GM21447 (cell line): ENCODE measurements around the gene RAB3C.
"Not testable (repeated sequence)": the region's sequence is repeated elsewhere in the genome, so short reads cannot be mapped to it uniquely, and the experiment has no call there.

ENCODE experiments used
- ATAC-seq: cut with Tn5 transposase; IDR thresholded peaks from one replicate; pipeline ENCODE4 v1.9.1; 2021; ENCODE audit not compliant: unreplicated experiment

Gene RAB3C

GRCh38 chr5:58602889-58603288, 20.0 kb downstream of the RAB3C start:
- ATAC-seq, result not testable (repeated sequence)

GRCh38 chr5:58606064-58606463, 23.2 kb downstream of the RAB3C start:
- ATAC-seq, result no peak

DNA sequence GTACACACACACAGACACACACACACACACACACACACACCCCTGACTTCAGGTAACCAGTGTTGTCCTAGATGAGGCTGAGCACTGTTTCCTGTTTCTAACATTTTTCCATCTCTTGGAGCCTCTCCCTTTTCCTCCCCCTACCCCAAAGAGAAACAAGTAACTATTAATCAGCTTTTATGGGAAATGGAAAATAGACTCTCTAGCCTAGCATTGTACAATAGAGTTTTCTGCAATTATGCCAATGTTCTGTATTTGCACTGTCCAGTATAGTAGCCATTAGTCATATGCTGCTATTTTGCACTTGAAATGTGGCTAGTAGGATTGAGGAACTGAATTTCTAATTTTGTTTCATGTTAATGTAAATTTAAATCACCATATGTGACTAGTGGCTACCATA, 33.1 kb downstream of the RAB3C start:
- no peak for ATAC-seq

DNA sequence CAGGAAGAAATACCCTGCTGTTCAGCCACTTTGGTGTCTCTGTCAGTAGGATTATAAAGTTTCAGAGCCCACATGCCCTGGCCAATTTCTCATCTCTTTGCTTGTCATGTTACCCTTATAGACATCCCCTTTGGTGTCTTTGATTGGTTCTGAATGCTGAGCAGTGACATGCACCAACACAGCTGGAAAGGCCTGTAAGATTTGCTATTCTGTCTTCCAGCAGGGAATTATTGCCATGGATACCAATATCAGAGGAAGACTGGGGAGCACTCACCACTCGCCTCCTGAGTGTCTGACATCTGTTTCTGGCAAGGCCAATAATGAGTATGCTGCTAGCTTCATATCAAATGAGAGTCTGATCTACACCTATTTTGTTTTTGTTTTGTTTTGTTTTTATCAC, 34.4 kb downstream of the RAB3C start:
- no peak for ATAC-seq

GRCh38 chr5:58620336-58620735, 37.5 kb downstream of the RAB3C start:
- ATAC-seq, result no peak

- no peak for ATAC-seq
These were observed 40.3 kb downstream of the RAB3C start for GRCh38 chr5:58622936-58623871.

DNA sequence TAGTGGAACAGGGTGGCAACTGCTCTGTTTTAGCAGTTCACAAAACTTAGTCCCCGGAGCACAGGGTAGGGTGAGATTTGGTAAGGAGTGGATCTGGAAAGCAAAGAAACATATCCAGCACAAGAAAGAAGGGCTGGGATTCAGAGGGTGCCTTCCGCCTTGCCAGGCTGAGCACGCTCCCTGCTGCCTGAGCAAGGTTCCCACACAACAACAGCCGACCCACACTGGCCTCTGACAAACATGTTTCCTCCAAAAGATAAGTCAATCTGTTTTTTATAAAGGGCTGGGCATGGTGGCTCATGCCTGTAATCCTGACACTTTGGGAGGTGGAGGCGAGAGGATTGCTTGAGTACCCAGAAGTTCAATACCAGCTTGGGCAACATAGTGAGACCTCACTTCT, 45.8 kb downstream of the RAB3C start:
- ATAC-seq, result no peak

DNA sequence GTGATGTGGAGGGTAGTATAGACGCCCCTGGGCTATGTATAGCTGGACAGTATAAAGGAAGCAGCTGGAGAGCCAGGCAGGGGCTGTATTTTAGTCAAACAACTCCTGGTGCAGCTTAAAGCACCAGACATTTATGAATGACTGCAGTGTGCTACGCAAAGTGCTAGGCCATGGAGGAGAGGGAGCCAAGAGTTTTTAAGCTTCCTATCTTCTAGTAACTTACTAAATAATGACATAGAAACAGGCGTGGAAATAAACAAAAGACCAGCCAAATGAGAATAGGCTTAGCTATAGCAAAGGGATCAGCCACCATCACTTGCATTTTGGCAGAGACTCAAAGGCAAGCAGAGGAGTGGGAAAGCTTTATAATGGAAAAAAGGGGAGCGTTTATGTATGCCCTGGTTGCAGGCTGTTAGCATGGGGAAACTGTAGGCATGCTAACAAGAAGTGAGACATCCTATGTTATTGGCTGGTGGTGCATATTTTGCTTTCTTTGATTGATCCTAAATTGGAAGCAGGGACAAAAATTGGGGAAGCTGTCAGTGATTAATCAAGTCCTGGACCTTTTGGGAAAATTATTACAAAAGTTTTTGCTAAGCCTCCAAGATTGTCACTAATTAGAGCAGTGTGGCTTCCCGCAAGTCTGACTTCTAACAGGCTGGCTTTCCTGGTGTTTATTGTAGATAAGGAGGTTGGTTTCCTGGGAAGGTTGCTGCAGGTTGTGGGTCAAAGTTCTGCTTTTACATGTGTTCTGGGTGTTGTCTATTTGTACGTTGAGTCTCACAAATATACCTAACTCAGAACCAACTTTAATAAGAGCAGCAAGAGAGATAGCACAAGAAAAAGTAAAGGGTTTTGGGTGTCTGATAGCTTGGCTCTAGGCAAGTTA, 46.6 kb downstream of the RAB3C start:
- ATAC-seq, result no peak

DNA sequence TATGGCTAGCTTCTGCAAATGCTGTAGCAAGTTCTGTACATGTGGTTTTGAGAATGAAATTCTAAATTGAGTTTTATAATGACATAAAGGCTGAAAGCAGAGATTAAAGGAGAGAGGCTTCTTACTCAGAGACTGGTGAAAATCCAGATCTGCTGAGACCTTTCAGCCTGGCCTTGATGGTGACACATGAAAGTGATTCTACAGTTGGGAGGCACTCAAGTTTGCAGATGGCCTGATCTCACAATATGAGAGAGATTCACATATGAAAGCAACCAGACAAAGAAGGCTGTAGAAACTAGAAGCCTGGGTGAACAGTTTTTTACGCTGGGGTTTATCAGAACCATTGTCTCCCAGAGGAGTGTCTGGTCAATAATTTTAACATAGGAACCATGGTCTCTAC, 49.0 kb downstream of the RAB3C start:
- ATAC-seq, result no peak

DNA sequence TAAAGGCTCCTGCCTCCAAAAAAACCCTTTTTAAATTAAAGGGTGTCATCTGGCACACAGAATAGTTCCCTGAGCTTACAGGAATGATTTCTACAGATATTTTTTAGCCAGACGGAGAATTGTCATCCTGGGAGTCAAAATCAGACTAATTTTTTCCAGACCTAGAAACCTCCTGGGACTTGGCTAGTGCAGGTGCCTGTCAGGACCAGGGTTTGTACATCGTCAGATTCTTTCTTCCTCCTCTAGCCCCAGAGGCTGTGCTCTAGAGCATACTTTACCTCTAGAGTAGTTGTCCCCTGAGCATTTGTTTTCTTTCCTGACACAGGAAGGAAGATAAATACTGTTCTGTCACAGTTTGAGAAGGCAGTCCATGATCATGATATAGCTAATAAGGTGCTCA, 52.5 kb downstream of the RAB3C start:
- no peak for ATAC-seq

GRCh38 chr5:58640011-58640410, 57.1 kb downstream of the RAB3C start:
- ATAC-seq, result no peak

- no peak for ATAC-seq
These were observed 58.7 kb downstream of the RAB3C start for GRCh38 chr5:58641533-58641932.

DNA sequence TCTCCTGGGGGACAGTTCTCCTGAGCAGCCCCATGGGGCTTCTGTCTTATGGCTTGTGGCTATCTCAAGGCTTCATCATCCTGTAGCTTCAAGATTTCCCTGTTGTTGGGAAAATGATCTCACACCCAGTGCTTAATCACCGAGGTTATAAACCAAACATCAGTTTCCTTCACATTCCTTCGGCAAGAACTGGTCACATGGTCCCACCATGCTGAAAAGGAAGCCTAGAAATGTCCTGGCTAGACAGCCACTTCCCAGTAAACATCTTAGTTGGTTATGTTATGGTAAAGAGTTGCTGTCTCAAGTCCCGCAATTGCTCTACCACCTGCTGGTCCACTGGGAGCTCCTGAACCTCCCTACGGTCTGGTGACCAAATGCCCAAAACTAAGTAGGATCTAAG, 66.0 kb downstream of the RAB3C start:
- ATAC-seq, result no peak

DNA sequence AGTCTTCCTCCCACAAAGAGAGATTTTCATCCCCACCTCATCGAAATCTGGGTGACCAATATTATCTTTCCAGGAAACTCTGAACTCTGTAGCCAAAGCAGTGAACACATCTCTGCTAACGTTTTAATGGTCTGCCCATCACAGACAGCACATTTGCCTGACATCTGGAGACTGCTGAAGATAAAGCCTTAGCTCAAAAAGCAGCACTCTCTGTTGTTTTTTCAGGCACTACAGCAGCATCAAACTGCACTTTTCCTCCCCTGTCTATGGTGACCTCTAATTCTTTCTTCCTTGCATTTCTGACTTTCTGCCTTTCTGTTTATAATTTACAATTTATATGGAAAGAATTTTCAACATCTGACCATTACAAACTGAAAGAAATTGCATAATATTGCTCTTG, 66.8 kb downstream of the RAB3C start:
- ATAC-seq, result no peak

DNA sequence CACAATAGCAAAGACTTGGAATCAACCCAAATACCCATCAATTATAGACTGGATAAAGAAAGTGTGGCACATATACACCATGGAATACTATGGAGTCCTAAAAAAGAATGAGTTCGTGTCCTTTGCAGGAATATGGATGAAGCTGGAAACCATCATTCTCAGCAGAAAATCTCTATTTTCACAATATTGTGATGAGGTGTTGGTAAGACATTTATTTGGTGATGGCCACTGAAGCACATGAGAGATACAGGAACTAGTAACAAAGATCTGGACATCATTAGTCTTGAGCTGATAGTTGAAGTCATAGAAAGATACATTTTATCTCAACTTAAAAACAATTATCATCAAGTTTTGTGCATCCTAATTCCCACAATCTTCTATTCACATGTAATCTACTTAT, 70.6 kb downstream of the RAB3C start:
- no peak for ATAC-seq

DNA sequence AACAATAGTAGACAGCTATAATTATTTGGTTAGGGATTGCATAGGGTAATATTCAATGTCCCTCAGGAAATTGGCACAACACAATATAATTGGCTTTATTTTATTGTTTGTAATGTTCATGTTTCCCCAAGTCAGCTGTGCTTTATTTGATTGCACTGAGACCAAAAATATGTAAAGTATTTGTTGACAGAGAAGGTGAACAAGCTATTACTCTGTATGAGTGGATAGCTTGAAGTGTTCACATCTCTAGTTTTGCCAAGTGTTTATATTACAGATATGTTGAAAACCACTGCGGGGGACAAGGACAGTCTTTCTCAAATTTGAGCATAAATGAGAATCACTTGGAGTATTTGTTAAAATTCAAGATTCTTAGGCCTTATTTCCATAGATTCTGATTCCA, 83.3 kb downstream of the RAB3C start:
- ATAC-seq, result no peak

DNA sequence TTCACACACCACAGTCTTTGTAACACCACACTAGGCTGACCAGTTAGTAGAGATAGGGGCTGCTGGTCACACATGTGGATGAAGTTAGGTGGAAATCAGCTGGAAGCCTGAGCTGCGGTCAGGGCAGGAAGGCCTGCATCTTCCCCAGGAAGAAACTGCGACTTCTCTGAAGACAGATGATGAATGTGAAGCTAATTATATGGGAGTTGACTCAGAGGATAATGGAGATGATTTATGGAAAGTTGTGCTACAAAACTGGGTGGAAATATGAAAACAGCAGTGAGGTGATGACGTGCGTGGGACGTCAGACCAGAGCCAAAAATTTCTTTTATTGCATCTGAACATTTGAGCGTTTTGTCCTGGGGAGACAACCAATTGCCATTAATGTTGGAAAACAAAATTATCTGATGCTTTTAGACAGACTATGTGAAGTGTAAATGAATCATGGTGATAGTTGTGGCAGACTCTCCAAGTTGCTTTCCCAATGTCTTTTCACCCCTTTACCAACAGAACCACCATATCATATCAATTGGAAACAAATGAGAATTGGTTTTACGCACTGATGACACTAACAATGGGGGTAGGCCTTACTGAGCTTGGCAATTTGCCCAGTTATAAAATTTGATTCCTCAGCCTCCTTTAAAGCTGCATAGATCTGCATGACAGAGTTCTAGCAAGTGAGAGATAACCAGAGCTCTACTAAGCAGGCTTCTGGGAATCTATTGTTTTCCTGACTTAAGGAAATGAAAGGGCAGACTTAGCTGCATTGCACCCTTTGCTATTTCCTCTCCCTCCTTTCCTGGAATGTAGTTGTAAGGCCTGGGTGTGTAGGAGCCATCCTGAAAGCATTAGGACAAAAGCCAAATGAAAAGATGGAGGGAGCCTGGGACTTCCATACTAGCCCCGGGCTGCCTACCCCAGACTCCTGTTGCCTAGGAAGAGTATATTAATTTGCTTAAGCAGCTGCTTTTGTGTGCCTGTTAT, 84.0 kb downstream of the RAB3C start:
- ATAC-seq, result no peak

DNA sequence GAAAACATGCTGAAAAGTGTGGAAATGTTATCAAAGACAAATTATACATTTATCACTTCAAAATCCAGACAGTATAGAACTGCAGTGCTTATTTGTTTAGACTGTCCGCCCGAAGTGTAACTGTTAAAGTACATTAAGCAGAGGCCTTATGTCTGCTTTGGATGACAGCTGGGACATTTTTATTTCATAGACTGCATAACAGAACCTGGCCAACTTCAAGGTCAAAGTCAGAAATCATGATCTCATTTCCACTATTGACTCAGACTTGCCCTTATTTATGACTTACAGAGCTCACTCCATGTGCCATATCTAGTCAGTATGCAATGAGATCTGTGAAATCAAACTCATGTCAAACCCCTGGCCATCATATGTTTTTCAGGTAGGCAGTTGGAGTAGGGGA, 87.7 kb downstream of the RAB3C start:
- ATAC-seq, result no peak

GRCh38 chr5:58671155-58671554, 88.3 kb downstream of the RAB3C start:
- ATAC-seq, result no peak

- ATAC-seq, result no peak
These were observed 89.6 kb downstream of the RAB3C start for GRCh38 chr5:58672521-58672920.

DNA sequence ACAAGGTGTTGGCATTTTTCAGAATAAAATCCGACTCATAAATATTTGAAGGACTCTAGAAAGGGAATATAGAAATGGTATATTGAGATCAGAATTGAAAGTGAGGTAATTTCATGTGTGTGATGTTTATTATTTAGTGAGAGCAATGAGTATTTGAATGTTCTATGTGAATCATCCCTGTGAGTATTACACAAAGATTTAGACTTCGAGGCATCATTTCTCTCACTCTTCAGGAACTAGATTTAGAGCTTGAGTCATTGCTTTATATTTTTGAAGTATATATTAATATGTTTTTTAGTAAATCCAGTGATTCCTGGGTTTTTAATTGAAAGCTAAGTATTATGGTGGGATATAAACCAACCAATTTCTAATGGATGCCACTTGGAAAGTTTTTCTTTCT, 91.2 kb downstream of the RAB3C start:
- ATAC-seq, result no peak
